C4-2B (cell line): ENCODE data around the gene CCDC51.

Experiments
- H3K27ac ChIP-seq: fragments of 450-650 bp; 2 replicates; pipeline ENCODE4 v1.5.1; 2017
- CTCF ChIP-seq: fragments of 450-650 bp; conservative IDR thresholded peaks from 2 replicates; pipeline ENCODE4 v1.5.1; 2017; ENCODE audit warnings: mild to moderate bottlenecking
- ZFX ChIP-seq: fragments of 450-650 bp; IDR thresholded peaks from 2 replicates; pipeline ENCODE4 v1.6.1; 2017

The CCDC51 gene

GRCh38 chr3:48426944-48427629 is 12.8 kb downstream of the CCDC51 start:
- TF ChIP-seq CTCF: no peak
- no peak for TF ChIP-seq ZFX
- no peak overlapping the region for H3K27ac ChIP-seq

- no peak overlapping the region for H3K27ac ChIP-seq
- TF ChIP-seq ZFX (no peak), CTCF (no peak)
These were observed 13.5 kb downstream of the CCDC51 start for GRCh38 chr3:48426401-48426909.

GRCh38 chr3:48425281-48425812 is 14.6 kb downstream of the CCDC51 start:
- H3K27ac ChIP-seq: no peak overlapping the region
- no peak for TF ChIP-seq ZFX
- TF ChIP-seq CTCF: no peak

- TF ChIP-seq CTCF: no peak
- TF ChIP-seq ZFX: no peak
These were observed 15.8 kb downstream of the CCDC51 start for GRCh38 chr3:48423883-48424695.

GRCh38 chr3:48423241-48423882 is 16.6 kb downstream of the CCDC51 start:
- TF ChIP-seq CTCF: no peak
- TF ChIP-seq ZFX: no peak
- H3K27ac ChIP-seq: no peak overlapping the region

More at GRCh38 chr3:48423883-48424695, 15.8 kb downstream of the CCDC51 start:
- no peak overlapping the region for H3K27ac ChIP-seq

GRCh38 chr3:48422681-48423080 is 17.2 kb downstream of the CCDC51 start:
- H3K27ac ChIP-seq: no peak overlapping the region
- TF ChIP-seq ZFX (no peak), CTCF (no peak)

GRCh38 chr3:48422272-48422671 is 17.6 kb downstream of the CCDC51 start:
- H3K27ac ChIP-seq: no peak overlapping the region
- TF ChIP-seq ZFX (no peak), CTCF (no peak)
